ENCODE measurements around the gene SHB.
A peak's percentile ranks its signal among the peaks of the same experiment; 100 is the strongest.

The SHB gene

DNA sequence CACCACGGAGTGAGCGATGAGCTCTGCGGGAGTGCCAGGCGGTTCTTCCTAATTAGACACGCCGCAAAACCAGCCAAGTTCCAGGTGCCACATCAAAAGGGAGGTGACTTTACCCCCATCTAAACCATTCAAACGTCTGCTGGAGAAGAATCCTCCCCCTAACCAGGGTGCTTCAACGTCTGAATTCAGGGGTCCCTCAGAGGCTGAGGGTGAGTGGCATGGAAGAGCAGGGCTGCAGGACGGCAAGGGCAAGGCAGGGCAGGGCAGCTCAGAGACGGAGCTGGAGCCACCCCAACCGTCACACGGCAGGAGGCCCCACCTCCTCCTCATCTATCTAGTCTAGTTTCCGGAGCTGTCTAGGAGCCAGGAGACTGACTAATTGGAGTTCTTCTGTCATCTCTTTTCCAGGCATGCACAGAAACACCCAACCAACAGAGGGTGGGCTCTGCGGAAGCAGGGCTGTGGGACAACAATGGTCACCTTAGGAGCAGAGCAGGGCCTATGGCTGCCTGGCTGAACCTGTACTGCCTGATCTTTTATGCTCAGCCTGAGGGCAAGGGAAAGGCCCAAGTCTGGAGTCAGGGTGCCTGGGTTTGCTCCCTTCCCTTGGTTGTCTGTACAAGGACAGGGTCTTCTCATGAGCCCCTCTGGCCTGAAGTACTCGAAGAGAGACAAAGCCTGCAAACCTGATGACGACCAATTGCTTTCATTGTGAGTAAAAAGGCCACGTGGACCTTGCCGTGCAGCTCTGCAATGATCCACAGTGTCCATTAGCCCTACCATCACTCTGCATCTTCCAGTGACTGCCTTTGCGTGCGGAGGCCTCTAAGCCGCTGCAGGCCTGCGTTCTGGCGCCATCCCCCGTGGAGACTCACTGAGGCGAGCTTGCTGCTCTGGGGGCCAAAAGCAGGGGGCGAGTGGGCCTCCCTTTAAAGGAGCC, 84.1 kb downstream of the SHB start:
- no peak for DNase-seq

DNA sequence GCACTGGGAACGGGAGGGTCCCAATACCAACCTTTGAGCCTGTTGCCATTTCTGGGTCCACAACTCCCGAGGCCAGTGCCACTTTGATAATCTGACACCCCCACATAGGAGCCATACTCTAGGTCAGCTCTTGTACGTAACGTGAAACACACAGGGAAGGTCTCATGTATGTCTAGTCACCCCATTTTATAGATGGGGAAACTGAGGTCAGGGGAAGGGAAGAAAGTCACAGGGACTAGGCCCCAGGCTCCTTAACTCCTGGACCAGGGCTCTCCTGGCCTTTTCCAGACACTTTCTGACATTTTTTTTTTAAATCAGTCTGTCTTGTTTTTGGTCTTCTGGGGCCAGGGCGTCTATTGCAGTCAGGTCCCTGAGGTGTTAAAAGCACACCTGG, 84.8 kb downstream of the SHB start:
- DNase-seq = no peak

DNA sequence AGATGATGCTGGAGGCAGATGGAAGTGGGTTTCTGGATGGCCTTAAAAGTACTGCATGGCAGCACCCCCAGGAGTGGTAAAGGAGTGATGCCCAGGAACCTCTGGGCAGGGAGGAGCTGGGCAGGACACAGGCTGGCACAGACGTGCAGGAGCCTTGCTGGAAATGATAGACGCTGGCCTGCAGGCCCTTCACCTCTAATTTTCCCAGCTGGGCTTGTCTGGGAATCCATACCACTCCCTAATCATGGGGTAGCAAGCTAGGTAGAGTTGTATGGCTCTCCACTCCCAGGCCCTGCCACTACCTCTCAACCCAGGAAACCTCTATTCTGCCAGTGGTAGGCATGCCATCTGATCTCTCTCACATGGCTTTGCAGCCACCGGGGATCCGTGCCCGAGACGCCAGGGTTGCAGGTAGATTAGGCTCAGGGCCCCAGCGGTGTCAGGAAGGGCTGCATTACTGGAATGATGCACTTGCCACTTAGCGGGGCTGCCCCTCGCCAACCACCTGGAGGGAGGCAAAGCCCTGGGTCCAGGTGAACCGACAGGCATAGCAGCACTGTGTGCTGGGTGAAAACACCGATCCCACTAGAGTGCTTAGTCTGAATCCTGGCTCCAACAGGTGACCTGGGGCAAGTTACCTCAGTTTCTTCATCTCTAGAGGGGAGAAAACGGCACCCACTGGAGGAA, 85.5 kb downstream of the SHB start:
- DNase-seq = no peak

DNA sequence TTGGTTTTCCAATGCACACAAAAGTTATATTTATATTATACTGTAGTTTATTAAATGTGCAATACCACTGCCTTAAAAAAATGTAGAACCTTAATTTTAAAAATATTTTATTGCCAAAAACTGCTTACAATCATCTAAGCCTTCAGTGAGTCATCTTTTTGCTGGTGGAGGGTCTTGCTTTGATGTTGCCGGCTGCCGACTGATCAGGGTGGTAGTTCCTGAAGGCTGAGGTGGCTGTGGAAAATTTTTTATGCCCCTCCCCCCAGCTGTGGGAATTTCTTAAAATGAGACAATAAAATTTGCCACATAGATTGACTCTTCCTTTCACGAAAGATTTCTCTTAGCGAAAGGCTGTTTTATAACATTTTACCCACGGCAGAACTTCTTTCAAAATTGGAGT, 89.2 kb downstream of the SHB start:
- DNase-seq = no peak

DNA sequence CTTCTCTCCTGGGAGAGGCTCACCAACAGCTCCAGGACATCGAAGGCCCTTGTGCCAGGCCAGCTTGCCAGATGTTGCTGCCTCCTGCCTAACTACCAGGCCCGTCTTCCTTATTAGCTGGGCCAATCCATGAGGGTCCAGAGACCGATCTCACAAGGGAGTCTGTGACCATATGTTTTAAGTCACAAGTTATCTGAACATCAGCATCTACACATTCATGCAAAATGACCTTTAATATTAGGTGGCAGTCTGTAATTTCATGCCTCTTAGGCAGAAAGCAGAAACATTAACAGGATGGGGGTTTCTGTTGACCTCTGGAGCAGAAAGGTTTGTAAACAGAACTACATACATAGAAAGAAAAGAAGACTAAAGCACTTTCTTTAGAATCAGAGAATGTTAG, 90.0 kb downstream of the SHB start:
- DNase-seq = no peak

DNA sequence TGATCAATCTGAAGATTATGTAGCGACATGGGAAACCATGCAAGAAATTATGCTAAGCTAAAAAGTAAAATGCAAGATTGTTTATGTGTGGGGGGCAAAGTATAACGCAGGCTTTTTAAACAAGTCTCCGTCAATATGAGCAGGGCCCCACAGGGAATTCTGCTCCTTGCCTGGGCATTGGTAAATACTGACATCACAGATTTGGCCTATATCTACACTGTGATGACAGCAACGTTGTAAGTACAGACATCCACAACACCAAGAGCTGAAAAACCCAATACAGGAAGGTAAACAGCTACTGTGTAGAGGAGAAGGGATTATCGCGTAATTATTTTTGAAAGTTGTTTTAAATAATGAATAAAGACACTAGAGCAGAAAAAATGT, 90.6 kb downstream of the SHB start:
- no peak for DNase-seq

DNA sequence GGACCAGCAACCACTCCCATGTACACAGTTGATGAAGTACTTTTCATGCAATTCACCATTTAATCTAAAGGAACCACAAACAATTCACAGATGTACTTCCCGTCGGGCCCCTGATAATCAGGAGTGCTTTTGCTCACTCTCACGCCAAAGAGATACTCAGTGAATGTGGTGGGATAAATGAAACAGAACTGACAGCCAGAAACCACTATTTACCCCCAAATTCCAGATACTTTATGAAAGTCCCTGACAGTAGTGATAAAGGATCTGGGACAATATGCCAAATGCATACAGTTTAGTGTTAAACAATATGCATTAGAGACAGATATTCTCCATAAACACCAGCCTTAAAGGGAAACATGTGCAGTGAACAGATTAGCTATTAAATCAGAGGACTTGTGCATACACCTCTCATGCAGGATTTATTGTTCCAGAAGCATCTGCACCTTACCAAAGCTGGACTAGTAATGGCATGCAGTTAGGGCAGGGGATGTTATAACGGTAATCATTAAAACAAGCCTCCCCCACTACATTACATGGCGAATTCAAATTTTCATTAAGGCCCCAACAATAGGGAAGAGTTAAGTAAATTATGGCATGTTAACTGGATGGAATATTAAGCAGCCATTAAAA, 91.1 kb downstream of the SHB start:
- DNase-seq = no peak

DNA sequence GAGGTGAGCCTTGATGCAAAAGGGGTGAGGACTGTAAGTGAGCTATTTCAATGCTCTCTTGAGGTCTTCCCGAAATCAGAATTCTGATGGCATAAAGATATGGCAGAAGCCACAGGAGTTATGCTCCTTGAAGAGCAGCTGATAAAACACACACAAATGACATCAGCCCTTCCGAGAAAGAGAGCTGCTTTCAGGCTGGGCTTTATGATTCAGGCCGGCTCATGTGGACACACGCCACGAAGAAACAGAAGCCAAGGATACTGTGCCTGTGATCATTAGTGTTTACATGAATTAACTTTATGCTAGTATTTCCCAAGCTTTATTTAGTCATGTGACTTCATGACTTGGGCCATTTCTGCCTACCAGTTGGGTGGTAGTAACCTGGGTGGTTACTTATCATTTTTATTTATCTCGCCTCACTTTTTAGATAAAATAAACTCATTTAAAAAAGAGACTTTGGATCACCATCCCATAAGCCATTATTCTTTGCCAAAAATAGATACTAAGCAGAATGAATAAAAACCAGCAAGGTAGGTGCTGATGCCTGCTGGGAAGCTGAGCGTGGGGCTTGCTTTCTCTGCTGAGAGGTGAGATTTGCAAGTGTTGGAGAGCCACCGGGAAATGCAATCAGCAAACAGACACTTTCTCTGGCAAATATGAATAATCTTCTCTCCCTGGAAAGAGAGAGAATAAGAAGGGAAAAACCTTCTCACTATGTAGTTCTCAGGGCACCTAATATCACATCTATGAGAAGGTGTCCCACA, 92.1 kb downstream of the SHB start:
- DNase-seq = no peak

DNA sequence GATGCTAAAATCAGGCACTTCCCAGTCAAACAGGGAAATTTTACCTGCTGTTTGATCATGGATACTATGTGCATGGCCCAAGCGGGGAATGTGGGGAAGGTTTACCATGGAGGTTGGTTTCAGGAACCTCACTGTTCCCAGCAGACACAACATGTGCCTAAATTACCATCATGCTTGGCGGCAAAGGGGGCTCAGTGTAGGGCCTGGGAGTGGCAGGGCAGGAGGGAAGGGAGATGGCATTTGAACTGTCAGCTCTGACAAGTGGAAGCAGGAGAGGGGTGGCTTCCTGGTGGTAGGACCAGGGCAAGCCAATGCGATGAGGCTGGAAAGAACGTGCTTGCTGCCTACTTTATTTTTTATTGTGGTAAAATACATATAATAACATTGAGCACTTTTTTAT, 93.4 kb downstream of the SHB start:
- no peak for DNase-seq

DNA sequence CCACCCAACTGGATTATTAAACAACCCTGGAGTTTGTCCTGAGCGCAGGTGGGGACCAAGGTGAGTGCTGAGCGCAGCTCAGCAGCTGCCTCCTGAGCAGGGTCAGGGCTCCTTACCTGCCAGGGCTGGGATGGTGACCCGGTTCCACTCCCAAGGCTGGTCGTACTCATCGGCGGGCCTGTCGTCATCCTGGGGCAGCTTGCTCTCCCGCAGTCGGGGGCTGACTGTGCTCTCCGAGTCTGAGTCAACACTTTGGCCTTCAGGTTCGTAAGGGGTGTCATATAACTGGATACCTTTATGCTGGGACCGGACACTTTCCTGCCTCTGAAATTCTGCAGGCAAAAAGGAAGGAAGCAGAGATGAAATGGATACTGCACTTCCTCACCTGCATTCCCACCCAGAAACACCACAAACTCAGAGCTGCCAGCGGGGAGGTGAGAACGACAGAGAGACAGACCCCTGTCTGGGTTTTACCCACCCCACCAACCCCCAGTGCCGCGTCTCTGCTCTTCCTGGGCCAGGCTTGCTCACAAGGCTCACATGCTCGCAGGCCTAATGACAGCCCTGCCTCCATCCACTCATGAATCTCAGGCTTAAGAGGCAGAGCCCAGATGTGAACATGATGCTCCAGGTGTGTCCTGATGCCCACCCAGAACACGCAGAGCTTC, 94.4 kb downstream of the SHB start:
- DNase-seq = no peak

DNA sequence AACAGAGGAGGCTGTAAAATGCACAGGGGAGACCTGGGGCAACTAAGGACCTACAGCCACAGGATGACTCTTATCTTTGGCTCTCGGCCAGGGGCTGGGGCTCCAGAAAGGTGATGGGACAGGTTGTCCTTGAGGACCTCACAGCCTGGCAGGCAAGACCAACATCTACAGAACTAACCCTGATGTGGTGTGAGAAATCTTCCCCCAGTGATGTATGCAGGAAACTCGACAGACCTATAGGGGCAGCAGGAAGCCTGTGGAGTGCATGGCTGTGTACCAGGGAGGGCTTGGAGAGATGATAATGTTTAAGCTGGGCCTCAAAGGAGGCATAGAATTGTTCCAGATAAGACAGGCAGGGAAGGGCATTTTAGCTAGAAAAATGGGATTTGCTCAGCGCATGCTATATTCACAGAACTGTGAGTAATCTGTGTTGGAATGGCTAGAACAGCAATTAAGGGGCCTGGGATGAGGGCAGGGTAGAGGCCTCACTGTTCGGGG, 96.6 kb downstream of the SHB start:
- no peak for DNase-seq

DNA sequence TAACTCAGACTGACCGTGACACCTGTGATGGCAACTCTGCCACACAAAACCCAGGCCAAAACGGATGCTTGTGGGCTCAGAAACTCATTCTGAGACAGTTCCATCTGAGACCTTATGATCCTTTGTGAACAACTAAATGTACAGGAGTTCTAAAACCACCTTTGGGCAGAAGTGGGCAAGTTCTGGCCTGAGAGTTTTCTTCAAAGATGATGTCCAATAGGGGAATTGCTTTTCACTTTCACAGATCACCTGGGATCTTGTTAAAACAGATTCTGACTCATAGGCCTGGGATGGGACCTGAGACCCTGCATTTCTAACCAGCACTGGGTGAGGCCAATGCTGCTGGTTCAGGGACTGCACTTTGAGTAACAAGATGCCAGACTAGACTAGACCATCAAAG, 97.3 kb downstream of the SHB start:
- no peak for DNase-seq

DNA sequence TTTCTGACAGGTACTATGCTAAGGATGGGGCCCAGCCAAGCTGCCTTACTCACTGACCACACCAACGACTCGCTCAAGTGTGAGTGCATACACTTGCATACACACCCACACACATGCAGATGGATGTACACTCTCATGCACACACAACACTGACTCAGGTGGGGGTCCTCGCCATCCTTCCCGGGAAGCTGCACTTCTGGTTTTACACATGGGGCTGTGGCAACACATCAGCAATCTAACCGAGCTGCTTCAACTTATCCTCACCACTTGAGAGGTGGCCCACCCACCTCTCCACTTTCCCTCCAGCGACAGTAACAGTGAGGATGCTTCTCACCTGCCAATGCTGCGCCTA, 97.9 kb downstream of the SHB start:
- peak; percentile 51 for DNase-seq

DNA sequence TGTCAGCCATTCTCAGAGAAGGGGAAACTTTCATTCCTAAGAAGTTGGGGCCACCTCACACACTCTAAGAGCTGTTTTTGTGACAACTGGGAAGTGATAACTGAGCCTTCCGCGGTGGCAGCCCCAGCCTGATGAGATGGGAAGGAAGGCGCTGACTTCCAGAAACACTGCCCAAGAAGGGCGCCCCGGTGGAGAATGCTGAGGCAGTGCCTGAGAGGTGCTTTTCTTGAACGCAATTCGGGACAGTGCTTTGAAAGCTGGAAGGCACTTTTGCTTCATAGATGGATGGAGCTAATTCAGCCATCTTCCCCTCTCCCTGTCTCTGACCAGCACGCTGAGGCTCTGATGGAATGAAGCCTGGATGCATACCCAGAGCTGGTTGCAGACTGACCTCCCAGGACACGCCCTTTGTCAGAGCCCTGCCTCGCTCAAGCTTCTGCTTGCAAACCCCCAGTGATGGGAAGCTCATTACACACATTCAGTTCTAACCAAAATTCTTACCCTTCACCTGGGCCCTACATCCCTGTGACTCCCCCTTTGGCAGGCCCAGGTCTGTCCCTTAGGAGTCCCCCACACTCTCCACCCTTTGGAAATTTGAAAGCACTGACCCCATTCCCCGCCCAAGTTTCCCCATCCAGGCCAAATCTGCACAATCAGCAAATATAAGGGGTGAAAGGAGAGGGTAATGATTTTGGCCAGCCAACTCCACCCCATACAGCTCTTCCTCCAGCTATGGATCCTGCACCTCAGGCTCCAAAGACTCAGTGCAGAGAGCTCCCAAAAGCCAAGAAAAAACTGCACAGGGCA, 98.5 kb downstream of the SHB start:
- DNase-seq = no peak

DNA sequence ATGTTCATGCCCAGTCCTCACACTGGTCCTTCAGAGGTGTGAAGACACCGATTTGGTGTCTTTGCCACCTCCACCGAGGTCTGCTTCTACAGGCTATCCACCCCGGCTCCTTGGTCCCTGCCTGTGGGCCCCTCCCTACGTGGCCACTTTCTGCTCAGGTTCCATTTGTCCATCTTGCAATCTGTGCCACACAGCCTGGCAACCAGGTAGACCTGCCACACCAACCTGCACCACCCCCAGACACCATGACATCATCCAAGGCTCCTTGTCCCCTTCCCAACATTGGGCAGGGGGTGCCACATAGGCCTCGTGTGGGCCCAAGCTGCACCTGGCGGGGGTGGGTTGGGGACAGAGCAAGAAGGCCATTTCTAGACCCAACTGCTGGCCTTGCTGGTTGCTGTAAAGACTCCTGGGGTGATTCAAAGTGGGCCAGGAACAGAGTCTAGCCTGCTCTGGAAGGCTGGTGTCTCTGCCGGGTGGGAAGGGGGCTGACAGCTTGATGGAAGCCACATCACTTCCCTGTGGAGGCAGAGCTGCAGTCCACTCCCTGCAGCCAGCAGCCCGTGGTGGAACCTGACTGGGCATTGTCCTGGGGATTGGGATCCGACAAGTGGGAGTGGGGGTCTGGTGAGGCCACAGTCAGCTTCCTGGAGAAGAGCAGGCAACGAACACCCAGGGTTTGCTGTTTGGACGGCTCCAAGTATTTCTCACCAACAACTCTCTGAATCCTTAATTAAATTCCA, 99.3 kb downstream of the SHB start:
- DNase-seq = no peak

DNA sequence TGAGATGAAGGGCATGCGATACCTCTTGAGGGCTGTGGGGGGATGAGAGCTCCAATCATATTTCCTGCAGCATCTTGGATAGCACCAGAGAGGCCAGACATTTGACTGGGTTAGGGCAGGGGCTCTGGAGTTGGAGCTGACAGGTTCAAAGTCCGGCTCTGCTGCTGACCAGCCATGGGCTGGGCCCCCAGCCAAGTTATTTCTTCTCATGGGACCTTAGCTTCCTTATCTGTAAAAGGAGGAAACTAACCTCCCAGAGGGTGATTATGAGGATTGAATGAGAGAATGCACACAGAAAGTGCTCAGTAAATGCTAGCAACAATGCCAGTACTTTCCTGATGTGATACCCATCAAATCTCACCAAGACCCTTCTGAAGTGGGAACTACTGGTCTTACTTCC, 99.9 kb downstream of the SHB start:
- DNase-seq = no peak

DNA sequence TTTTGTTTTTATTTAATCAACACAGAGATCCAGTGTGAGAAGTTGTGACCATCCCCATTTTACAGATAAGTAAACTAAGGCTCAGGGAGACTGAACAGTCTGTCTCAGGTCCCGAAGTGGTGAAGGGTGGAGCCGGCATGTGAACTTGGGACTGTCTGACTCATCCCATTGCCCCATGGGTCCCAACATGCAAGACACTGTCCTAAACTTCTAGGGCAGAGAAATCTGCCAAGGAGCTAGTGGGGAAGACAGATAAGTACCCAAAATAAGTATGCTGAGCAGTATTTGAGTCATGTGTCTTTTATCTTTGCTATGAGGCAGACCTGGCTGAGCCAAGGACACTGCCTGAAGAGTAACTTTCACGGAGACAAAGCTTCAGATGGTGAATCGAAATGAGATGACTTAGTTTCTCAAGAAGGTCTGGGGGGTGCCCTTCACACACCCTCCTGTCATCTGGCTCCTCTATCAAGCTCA, 100.8 kb downstream of the SHB start:
- no peak for DNase-seq

DNA sequence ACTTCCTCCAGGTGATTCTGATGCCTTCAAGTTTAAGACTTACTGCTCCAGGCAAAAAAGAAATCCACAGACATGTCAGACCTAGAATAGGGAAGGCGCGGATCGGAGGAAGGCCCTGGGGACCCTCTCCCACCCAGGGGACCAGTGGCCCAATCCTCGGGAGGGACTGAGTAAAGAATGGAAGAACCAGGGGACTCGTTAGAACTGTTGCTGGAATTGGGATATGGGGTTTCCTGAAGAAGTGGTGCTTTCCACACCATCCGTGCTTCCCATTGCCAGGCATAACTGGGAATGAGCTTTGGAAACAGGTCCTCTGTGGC, 101.3 kb downstream of the SHB start:
- no peak for DNase-seq

DNA sequence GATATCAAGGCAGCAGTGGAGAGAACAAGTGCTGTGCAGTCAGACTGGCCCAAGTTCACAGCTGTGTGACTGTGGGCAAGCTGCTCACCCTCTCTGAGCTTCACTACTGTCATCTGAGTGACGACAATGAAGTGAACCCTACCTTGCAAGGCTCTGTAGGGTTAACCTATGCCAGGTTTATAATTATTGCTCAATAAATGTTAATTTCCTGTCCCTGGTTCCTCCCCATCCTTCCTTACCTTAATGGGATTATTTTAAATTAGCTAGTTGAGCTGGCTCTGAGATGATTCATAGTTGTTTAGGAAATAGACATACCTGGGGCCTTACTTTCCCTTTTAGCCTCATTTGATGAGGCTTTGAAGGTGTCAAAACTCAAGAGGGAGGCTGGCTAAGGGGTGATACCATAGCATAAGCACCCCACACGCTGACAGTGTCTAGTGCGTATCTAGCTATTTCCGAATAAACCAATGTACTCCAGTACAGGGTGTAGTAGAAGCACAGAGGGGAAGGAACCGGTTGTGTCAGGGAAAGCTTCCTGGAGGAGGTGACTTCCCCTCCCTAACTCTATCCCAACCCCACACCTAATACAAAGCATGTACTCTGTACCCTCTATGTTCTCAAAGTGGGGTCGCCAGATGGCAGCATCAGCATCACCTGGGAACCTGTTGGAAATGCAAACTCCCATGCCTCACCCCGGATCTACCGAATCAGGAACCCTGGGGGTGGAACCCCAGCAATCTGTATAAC, 101.8 kb downstream of the SHB start:
- no peak for DNase-seq

DNA sequence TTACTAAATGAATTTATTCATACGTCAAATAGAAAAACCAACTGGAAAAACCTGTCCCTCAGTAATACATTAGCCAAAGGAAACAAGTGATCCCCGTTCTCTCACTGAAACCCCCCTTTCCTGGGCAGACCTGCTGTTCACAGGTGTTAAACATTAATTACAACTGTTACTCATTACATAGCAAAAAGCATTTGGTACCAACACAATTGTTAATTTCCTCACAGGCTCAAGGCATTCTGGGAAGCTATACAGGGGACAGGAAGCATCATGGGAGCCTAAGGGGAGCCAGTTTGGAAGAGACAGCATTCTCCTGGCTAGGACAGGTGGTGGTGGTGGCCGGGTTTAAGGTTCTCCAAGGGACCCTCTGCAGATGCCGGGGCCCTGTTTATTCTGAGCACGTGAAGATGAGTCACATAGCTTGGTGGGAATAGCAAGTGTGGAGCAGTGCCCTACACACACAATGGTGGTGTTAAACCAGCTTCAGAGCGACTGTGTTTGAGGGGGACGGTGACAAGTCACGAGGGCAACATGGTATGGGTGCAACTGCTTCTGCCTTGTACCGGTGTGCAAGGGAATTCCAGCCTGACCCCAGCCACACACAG, 102.5 kb downstream of the SHB start:
- no peak for DNase-seq
